HCT116 (cell line): ENCODE measurements around the gene C12orf43. TPM values are rescaled to one million over a fixed set of nuclear protein-coding genes. Genes with fewer than 3 reads are reported as not detected.

Source experiments
- ATAC-seq: fragments of 200-7000 bp; cut with Tn5 transposase; 2 replicates; pipeline ENCODE4 v1.9.1; 2020; ENCODE audit warnings: mild to moderate bottlenecking, moderate library complexity
- BruUV-seq: library from RNA; stranded (reverse); fragments of 400-500 nt; replicated peaks from 2 replicates; lab custom pipeline; 2021; lab: Mats Ljungman, UMichigan
- CTCF ChIA-PET: fragments of 300-600 bp; sonication (Branson Sonifier 250); formaldehyde crosslinking; loops from one replicate; lab custom pipeline; 2021; ENCODE audit warnings: antibody characterized with exemption; lab: Charles Lee
- POLR2A ChIA-PET: fragments of 300-600, 350-600 bp; sonication (Branson Sonifier 250); formaldehyde crosslinking; loops from one replicate; lab custom pipeline; 2021; ENCODE audit warnings: antibody characterized with exemption; lab: Charles Lee
- RAD21 ChIA-PET, 2 experiments: fragments of 300-600 bp; sonication (Branson Sonifier 250); formaldehyde crosslinking; loops; one replicate each; lab custom pipeline; 2023; ENCODE audit warnings: low total read pairs in 2 of 2; ENCODE audit not compliant: uncharacterized antibody in 2 of 2, unreplicated experiment in 2 of 2, low non-redundant PET in 1 of 2; lab: Charles Lee
- DNase-seq: peaks from one replicate; pipeline ENCODE4 v3.0.0-alpha.2; 2010; ENCODE audit warnings: low read depth, low spot score
- H2AFZ ChIP-seq: fragments of 200-600 bp; shearing (Covaris generic), sonication (generic); 2 replicates; pipeline ENCODE4 v1.6.1; 2017; ENCODE audit warnings: low read depth, mixed run types, mixed read lengths, antibody characterized with exemption, low read length; ENCODE audit not compliant: poor library complexity, severe bottlenecking
- H3K27ac ChIP-seq: 2 replicates; pipeline ENCODE4 v1.5.1; 2012; ENCODE audit warnings: low read depth, low read length
- H3K27me3 ChIP-seq: fragments of 200-600 bp; sonication (generic); 2 replicates; pipeline ENCODE4 v1.6.1; 2016; ENCODE audit warnings: mixed run types, low read length, mixed read lengths; ENCODE audit not compliant: insufficient read depth
- H3K36me3 ChIP-seq, 2 experiments: fragments of 200-500 bp in 1 of 2; fragments of 200-600 bp in 1 of 2; sonication (Bioruptor generic) in 1 of 2; sonication (generic) in 1 of 2; 2 replicates each; pipeline versions ENCODE4 v1.5.1 to v1.6.1; 2014 to 2016; ENCODE audit warnings: low read length in 2 of 2, inconsistent platforms in 1 of 2, mixed read lengths in 1 of 2, mixed run types in 1 of 2; ENCODE audit not compliant: insufficient read depth in 2 of 2, control insufficient read depth in 1 of 2
- H3K4me1 ChIP-seq, 2 experiments: fragments of 200-600 bp in 1 of 2; sonication (generic) in 1 of 2; 2 replicates each; pipeline versions ENCODE4 v1.5.1 to v1.6.1; 2012 to 2017; ENCODE audit warnings: low read length in 2 of 2, inconsistent platforms in 1 of 2, mild to moderate bottlenecking in 1 of 2, mixed read lengths in 1 of 2, mixed run types in 1 of 2, moderate library complexity in 1 of 2; ENCODE audit not compliant: insufficient read depth in 2 of 2, control insufficient read depth in 1 of 2
- H3K4me2 ChIP-seq: fragments of 200-600 bp; sonication (generic); 2 replicates; pipeline ENCODE4 v1.6.1; 2017; ENCODE audit warnings: mixed run types, low read length, mixed read lengths
- H3K4me3 ChIP-seq, 2 experiments: fragments of 200-600 bp in 1 of 2; sonication (generic) in 1 of 2; replicated peaks in 1 of 2; 2 replicates each; pipeline ENCODE4 v1.5.1; 2011 to 2016; ENCODE audit warnings: low read length in 2 of 2, control low read depth in 1 of 2, low read depth in 1 of 2, mild to moderate bottlenecking in 1 of 2, mixed read lengths in 1 of 2, mixed run types in 1 of 2
- H3K79me2 ChIP-seq: fragments of 200-600 bp; sonication (generic); 2 replicates; pipeline ENCODE4 v1.6.1; 2017; ENCODE audit warnings: mild to moderate bottlenecking, mixed run types, low read length, moderate library complexity, mixed read lengths; ENCODE audit not compliant: insufficient read depth
- H3K9ac ChIP-seq: fragments of 200-600 bp; sonication (generic); 2 replicates; pipeline ENCODE4 v1.6.1; 2016; ENCODE audit warnings: low read length, mixed read lengths
- H3K9me2 ChIP-seq: fragments of 200-600 bp; sonication (generic), shearing (Covaris generic); 2 replicates; pipeline ENCODE4 v1.6.1; 2017; ENCODE audit warnings: mixed run types, mild to moderate bottlenecking, moderate library complexity; ENCODE audit not compliant: insufficient read depth
- H3K9me3 ChIP-seq, 2 experiments: fragments of 200-500 bp in 1 of 2; fragments of 200-600 bp in 1 of 2; sonication (Bioruptor generic) in 1 of 2; sonication (generic) in 1 of 2; 2 replicates each; pipeline ENCODE4 v1.6.1; 2014 to 2017; ENCODE audit warnings: low read length in 2 of 2, mixed read lengths in 2 of 2, inconsistent platforms in 1 of 2, low read depth in 1 of 2, mild to moderate bottlenecking in 1 of 2, mixed run types in 1 of 2, moderate library complexity in 1 of 2; ENCODE audit not compliant: control insufficient read depth in 1 of 2, insufficient read depth in 1 of 2
- H4K20me1 ChIP-seq: fragments of 200-600 bp; sonication (generic), shearing (Covaris generic); 2 replicates; pipeline ENCODE4 v1.6.1; 2017; ENCODE audit warnings: mixed run types, mild to moderate bottlenecking, moderate library complexity; ENCODE audit not compliant: insufficient read depth
- CBX3 ChIP-seq: IDR thresholded peaks from 2 replicates; pipeline ENCODE4 v1.6.1; 2012; ENCODE audit warnings: low read depth
- EGR1 ChIP-seq: IDR thresholded peaks from 2 replicates; pipeline ENCODE4 v1.6.1; 2012; ENCODE audit warnings: low read depth
- EZH2 ChIP-seq: fragments of 200-600 bp; sonication (generic); IDR thresholded peaks from 2 replicates; pipeline ENCODE4 v1.6.1; 2017; ENCODE audit warnings: antibody characterized with exemption, mixed run types
- JUND ChIP-seq: IDR thresholded peaks from 2 replicates; pipeline ENCODE4 v1.6.1; 2012
- SRF ChIP-seq: IDR thresholded peaks from 2 replicates; pipeline ENCODE4 v1.6.1; 2012; ENCODE audit warnings: low read depth
- YY1 ChIP-seq: IDR thresholded peaks from 2 replicates; pipeline ENCODE4 v1.6.1; 2011; ENCODE audit warnings: low read length, low read depth, moderate library complexity, mild to moderate bottlenecking; ENCODE audit not compliant: insufficient replicate concordance; ENCODE audit errors: extremely low read depth
- intact Hi-C: fragments of 100-400 bp; cut with micrococcal nuclease; formaldehyde crosslinking; loops from 2 replicates; pipeline ENCODE4 v1.10.0; 2022
- total RNA-seq: library from RNA; stranded (reverse); gene quantifications from one replicate; pipeline ENCODE4 v1.2.1, GENCODE V29; 2021; ENCODE audit not compliant: unreplicated experiment
- TF ChIP-seq, protein P1 (sequence below): IDR thresholded peaks from 2 replicates; pipeline ENCODE4 v1.6.1; 2012
- TF ChIP-seq, protein P2 (sequence below): IDR thresholded peaks from 2 replicates; pipeline ENCODE4 v1.6.1; 2011; ENCODE audit warnings: mild to moderate bottlenecking, low read length, moderate library complexity; ENCODE audit not compliant: insufficient replicate concordance; ENCODE audit errors: extremely low read depth
- TF ChIP-seq, protein P3 (sequence below), 3 experiments: fragments of 200-600 bp in 1 of 3; sonication (generic) in 1 of 3; IDR thresholded peaks in 2 of 3; conservative IDR thresholded peaks in 1 of 3; 2 replicates each; pipeline ENCODE4 v1.5.1; 2012 to 2017; ENCODE audit warnings: low read depth in 2 of 3, low read length in 2 of 3, antibody characterized with exemption in 1 of 3, borderline replicate concordance in 1 of 3, control low read depth in 1 of 3, mild to moderate bottlenecking in 1 of 3, mixed read lengths in 1 of 3, mixed run types in 1 of 3, moderate library complexity in 1 of 3; ENCODE audit not compliant: insufficient read depth in 1 of 3

C12orf43 gene
- total RNA-seq, 1 experiment from 2014 or later, result 16.2 TPM

DNA sequence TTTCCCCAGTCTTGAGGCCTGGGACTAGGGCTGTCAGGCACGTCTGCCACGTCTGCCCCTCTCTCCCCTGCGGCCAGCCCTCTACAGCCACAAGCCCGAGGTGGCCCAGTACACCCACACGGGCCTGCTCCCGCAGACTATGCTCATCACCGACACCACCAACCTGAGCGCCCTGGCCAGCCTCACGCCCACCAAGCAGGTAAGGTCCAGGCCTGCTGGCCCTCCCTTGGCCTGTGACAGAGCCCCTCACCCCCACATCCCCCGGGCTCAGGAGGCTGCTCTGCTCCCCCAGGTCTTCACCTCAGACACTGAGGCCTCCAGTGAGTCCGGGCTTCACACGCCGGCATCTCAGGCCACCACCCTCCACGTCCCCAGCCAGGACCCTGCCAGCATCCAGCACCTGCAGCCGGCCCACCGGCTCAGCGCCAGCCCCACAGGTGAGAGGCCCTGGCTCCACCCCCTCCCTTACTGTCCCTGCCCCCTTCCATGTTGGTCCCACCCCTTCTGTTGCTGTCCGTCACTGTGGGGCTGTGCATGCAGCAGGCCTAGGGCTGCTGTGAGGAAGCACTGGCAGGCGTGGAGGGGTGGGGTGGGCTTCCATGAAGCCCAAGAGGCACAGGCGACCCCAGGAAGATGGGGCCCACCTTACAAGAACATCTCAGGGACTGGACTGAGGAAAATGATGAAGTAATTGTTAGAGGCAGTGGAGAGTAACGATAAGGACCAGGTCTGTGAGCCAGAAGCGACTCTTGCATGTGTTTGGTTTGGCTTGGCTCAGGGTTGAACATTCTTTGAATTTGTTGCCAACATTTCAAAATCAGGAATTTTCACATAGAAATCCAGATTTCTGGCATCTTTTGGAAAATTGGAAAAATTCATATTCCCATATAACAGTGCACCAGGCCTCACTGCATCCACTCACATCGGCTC lies 16.8 kb downstream of the C12orf43 start:
- Histone ChIP-seq H3K9me2 (no peaks in the 10 kb centered on the region), H3K79me2 (no peaks in the 10 kb centered on the region), H3K9ac (no peak overlapping the region), H3K36me3 (peaks cover 8 to 14% of the 10 kb centered on the region in 2 experiments; a peak in 3 of 4 replicates), H3K4me1 (no peaks in the 10 kb centered on the region), H3K4me2 (no peak overlapping the region), H3K9me3 (no peaks in the 10 kb centered on the region), H3K27ac (no peak overlapping the region), H3K27me3 (no peaks in the 10 kb centered on the region), H4K20me1 (no peaks in the 10 kb centered on the region), H2AFZ (no peak overlapping the region), H3K4me3 (no peak overlapping the region)
- POLR2A ChIA-PET, result no interaction called here
- no TSS peak for BruUV-seq
- intact Hi-C loops, result loop anchor here (10.0 kb wide), 1 partner anchor 355 kb away; the partner anchor contains the start of gene CABP1
- ATAC-seq (peak; percentile 72), DNase-seq (no peak)
- no peak for TF ChIP-seq SRF
- no peak for TF ChIP-seq JUND
- no peak for TF ChIP-seq EGR1
- no peak for TF ChIP-seq CBX3
- TF ChIP-seq, protein P1, sequence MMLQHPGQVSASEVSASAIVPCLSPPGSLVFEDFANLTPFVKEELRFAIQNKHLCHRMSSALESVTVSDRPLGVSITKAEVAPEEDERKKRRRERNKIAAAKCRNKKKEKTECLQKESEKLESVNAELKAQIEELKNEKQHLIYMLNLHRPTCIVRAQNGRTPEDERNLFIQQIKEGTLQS, result no peak
- no peak for TF ChIP-seq YY1
- TF ChIP-seq, protein P2, sequence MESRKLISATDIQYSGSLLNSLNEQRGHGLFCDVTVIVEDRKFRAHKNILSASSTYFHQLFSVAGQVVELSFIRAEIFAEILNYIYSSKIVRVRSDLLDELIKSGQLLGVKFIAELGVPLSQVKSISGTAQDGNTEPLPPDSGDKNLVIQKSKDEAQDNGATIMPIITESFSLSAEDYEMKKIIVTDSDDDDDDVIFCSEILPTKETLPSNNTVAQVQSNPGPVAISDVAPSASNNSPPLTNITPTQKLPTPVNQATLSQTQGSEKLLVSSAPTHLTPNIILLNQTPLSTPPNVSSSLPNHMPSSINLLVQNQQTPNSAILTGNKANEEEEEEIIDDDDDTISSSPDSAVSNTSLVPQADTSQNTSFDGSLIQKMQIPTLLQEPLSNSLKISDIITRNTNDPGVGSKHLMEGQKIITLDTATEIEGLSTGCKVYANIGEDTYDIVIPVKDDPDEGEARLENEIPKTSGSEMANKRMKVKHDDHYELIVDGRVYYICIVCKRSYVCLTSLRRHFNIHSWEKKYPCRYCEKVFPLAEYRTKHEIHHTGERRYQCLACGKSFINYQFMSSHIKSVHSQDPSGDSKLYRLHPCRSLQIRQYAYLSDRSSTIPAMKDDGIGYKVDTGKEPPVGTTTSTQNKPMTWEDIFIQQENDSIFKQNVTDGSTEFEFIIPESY, result no peak
- TF ChIP-seq, protein P3, sequence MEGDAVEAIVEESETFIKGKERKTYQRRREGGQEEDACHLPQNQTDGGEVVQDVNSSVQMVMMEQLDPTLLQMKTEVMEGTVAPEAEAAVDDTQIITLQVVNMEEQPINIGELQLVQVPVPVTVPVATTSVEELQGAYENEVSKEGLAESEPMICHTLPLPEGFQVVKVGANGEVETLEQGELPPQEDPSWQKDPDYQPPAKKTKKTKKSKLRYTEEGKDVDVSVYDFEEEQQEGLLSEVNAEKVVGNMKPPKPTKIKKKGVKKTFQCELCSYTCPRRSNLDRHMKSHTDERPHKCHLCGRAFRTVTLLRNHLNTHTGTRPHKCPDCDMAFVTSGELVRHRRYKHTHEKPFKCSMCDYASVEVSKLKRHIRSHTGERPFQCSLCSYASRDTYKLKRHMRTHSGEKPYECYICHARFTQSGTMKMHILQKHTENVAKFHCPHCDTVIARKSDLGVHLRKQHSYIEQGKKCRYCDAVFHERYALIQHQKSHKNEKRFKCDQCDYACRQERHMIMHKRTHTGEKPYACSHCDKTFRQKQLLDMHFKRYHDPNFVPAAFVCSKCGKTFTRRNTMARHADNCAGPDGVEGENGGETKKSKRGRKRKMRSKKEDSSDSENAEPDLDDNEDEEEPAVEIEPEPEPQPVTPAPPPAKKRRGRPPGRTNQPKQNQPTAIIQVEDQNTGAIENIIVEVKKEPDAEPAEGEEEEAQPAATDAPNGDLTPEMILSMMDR (IDR thresholded peaks at IDR 0.05 in 2 of 3, conservative IDR thresholded peaks at IDR 0.05 in 1 of 3; ENCODE audit: borderline replicate concordance in 1 of 3, insufficient read depth in 1 of 3, low read depth in 2 of 3, low read length in 2 of 3), result no peak
- no peak for TF ChIP-seq EZH2
- CTCF ChIA-PET, result no interaction called here
- RAD21 ChIA-PET, result no interaction called here
